T47D (cell line): ENCODE data around the gene ZYX.
"Not testable (repeated sequence)": the region's sequence is repeated elsewhere in the genome, so short reads cannot be mapped to it uniquely, and the experiment has no call there.

ENCODE experiments used
- DNase-seq, 2 experiments: peaks; one replicate each; pipeline versions ENCODE4 v3.0.0 to v3.0.0-alpha.2; 2011 to 2012; ENCODE audit warnings: low read depth in 1 of 2, low spot score in 1 of 2
- JUND ChIP-seq: IDR thresholded peaks from 2 replicates; pipeline ENCODE4 v1.6.1; 2012; ENCODE audit warnings: low read depth
- in situ Hi-C: cut with HindIII; loops from 2 replicates; pipeline ENCODE4 v1.10.0; 2016; ENCODE audit warnings: low sequenced_read_pairs, low pct_unique_long_range_greater_than_20kb

Gene ZYX

DNA sequence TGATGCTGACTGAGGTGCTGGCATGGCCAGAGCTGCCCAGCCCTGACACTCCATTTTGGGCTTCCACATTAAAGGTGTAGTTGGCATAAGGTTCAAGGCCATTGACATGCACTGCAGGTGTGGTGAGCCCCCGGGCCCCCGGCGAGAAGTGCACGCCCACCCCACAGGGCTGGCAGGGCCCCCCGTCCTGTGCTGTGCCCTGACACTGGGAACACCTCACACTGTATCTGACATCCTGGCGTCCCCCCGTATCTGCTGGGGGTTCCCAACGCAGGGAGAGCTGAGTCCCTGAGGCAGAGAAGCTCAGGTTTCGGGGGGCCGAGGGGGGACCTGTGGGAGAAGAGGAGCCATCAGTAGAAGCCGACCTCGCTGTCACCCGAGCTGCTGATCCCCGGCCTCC, 17.5 kb downstream of the ZYX start:
- in situ Hi-C loops, result no loop called here
- DNase-seq, result no peak
- TF ChIP-seq JUND, result no peak

- in situ Hi-C loops, result no loop called here
- no peak for DNase-seq
- no peak for TF ChIP-seq JUND
Measured at GRCh38 chr7:143399151-143399550, 18.0 kb downstream of the ZYX start.

DNA sequence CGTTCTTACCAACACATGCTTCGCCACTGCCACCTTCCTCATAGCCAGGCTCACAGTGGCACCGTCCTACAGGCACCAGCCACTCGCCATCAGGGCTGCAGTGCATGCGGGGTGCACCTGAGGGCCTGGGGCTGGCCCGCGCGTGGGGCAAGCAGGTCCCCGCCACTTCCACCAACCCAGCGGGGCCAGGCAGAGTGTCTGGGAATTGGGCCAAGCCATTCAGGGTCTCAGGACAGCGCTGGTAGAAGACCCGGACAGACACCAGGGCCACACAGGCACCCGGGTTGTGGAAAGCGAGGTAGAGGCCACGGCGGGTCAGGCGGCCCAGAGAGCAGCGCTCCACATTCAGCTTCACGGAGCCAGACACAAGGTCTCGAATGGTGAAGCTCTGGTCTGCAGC, 18.5 kb downstream of the ZYX start:
- TF ChIP-seq JUND, result no peak
- in situ Hi-C loops, result no loop called here
- no peak for DNase-seq

- DNase-seq, result no peak
- in situ Hi-C loops, result no loop called here
Measured at GRCh38 chr7:143401265-143401664, 20.1 kb downstream of the ZYX start.

DNA sequence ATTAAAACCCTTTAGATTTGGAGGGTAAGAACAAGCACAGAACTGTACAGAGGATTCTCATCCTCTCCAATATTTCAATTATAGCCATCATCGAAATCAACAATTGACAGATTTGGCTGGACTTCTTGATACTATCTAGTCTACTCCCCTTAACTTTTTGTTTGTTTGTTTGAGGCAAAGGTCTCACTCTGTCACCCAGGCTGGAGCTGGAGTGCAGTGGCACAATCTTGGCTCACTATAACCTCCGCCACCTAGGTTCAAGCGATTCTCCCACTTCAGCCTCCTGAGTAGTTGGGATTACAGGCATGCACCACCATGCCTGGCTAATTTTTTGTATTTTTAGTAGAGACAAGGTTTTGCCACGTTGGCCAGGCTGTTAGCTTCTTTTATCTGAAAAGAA, 21.1 kb downstream of the ZYX start:
- in situ Hi-C loops, DNase-seq: not testable (repeated sequence)

More at GRCh38 chr7:143401265-143401664, 20.1 kb downstream of the ZYX start:
- TF ChIP-seq JUND, result no peak

DNA sequence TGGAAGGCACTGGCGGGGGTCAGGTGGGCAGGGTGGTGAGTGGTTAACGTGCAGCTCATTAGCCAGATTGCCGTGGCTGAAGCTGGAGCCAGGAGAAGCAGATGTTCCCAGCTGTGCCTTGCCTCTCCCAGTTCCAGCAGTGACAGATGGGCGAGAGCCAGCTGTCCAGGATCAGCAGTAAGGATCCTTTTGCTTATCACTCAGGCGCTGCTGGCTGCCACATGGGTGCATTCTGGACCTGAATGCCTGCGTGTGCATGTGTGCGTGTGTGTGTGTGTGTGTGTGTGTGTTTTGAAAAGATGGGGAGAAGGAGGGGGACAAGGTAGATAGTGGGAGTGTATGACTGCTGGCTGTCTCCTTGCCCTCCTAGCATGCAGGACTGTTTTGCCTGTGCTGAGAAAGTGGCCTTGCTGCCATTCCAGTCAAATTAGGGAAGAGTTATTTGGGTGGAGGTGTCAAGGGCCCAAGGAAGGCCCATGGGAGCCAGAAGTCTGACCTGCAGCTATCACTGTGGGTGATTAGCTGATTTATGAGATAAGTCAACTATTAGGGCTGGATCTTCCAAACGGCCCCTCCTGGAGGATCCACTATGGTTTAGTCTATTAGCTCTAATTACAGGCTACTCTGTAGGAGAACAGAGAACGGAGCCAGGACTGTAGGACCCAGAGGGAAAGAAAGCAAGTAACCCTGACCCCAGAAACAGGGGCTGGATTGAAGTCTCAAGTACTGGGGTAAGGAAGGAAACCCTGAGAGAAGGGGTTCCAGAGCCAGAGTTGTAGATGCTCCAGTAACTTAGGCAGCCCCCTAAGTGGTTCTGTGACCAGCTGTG, 24.2 kb downstream of the ZYX start:
- no peak for TF ChIP-seq JUND
- in situ Hi-C loops, result no loop called here
- DNase-seq, result no peak

DNA sequence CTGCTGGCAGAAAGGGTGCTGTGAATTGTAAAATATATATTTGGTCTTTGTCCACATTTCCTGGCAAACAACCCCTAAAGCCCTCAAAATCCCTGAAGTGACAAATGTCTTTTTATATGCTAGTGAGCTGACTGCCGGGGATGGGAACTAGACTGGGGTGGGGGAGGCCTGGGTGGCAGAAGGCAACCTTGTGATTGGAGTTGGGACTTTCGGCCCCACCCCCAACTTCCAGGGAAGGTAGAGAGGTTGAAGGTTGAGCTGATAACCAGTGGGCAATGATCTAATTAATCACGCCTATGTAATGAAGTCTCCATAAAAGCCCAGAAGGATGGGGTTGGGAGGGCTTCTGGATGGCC, 24.8 kb downstream of the ZYX start:
- in situ Hi-C loops, result no loop called here
- DNase-seq, result no peak
- TF ChIP-seq JUND, result no peak

DNA sequence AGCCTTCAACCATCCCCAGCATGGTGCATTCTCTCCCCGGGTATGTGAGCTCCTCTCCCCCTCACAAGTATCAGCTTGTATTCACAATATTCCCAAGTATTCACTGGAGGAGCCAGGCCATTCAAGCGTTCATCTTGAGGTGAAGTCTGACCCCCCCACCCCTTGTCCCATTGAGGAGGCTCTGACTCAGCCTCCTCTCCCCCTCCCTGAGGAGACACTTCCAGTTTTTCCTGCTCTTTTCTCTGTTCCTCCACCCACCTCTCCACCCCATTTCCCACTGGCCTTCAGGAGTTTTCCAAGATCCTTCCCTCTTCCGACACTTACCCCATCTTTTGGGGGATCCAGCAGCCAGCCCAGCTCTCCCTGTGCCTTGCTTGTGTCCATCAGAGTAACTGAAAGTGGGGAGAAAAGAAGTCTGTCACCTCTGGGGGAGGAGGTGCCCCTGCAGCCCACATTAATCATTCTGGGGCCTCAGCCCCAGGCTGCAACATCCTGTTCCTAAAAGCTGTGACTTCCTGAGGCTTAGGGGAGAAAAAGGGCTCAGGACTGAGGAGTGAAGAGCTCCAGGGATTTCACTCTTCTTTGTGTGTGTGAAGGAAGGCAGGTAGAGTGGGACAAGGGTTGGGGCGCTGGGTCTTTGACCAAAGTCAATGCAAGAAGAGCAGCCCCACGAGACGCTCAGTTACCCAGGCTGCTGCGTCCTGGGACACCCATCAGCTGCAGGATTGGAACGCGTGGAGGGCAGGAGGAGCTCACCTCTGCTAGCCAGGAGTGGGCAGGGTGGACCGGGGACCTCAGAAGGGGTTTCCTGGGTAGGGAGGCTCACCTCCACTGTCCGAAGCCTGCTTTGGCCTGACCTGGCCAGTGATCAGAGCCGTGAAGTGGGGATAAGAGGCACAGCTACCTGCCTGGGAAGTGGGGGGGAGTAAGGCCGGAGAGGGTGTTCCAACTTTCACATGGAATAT, 26.4 kb downstream of the ZYX start:
- peak in 1 of 2 experiments; percentile 33 for DNase-seq
- no peak for TF ChIP-seq JUND
- in situ Hi-C loops, result no loop called here

GRCh38 chr7:143408252-143408685, 27.1 kb downstream of the ZYX start:
- in situ Hi-C loops, result no loop called here
- TF ChIP-seq JUND, result no peak
- no peak for DNase-seq

DNA sequence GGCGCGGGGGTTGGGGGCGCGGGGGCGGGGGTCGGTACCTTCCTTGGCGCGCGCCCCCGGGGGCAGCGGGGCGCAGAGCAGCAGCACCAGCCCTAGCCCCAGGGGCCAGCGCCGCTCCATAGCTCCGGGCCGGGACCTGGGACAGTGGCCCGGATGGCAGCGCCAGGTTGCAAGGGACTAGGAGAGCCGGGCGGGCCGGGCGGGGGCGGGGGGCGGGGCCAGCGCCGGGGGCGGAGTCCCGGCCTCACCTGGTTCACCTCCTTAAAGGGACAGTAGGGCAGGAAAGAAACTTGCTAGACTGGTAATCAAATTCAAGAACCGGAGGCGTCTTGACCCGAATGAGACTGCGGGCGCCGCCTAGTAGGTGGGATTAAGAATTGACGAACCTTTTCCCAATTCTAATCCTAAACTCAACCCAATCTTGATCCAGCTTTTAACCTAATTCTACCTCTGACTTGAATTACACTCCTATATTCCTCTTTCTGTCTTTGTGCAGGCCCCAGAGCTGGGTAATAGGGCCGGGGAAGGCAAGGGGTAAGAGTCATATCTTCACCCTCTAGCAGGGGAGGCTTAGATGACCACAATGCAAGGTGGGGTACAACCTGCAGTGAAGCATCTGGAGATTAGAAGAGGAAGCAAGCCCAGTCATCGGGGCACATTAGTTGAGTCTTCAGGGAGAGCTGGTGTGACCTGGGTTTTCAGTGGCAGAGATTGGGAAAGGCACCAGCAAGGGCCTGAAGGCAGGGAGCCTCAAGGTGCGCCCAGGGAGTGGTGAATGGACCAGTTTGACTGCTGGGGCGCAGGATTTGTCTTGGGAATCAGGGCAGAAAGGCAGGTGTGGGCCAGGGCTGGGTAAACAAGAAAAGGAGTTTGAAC, 27.8 kb downstream of the ZYX start, which contains the start of gene EPHA1:
TSS of gene EPHA1 (minus strand) at position 171 of the 876 bp plus-strand sequence. CDS start at position 120, 51 bp downstream.
- DNase-seq, result peak; percentile 90 to 93
- no peak for TF ChIP-seq JUND
- in situ Hi-C loops, result no loop called here

DNA sequence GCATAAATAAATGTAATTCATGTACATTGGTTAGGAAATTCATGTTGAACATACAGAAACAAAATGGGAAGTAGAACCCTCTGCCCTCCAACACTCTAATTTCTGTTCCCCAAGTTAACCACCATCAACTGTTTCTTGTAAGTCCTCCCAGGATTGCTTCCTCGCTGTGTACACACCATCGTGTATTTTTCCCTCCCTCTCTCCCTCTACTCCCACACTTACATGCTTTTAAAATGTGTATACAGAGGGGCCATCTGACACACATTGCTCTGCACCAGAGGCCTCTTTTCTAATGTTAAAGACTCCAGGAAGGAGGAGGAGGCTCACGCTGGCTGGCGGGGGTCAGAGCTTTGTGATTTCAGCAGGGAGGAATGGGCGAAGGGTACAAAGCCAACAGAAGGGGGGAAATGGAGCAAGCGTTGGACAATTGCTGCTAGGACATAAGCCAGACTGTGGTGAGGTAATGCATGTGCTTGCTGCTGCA, 29.4 kb downstream of the ZYX start:
- no peak for DNase-seq
- TF ChIP-seq JUND, result no peak
- in situ Hi-C loops, result no loop called here
